ENCODE data around the gene TTC28.

GRCh38 chr22:27941143-27941542 is 738.5 kb downstream of the TTC28 start:
- TF ChIP-seq, protein P1, sequence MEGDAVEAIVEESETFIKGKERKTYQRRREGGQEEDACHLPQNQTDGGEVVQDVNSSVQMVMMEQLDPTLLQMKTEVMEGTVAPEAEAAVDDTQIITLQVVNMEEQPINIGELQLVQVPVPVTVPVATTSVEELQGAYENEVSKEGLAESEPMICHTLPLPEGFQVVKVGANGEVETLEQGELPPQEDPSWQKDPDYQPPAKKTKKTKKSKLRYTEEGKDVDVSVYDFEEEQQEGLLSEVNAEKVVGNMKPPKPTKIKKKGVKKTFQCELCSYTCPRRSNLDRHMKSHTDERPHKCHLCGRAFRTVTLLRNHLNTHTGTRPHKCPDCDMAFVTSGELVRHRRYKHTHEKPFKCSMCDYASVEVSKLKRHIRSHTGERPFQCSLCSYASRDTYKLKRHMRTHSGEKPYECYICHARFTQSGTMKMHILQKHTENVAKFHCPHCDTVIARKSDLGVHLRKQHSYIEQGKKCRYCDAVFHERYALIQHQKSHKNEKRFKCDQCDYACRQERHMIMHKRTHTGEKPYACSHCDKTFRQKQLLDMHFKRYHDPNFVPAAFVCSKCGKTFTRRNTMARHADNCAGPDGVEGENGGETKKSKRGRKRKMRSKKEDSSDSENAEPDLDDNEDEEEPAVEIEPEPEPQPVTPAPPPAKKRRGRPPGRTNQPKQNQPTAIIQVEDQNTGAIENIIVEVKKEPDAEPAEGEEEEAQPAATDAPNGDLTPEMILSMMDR (IDR thresholded peaks at IDR 0.05): no peak
- no peak for TF ChIP-seq POLR2A (IDR thresholded peaks at IDR 0.05)

Data from uterus (tissue), 2 donors.